ENCODE results near the gene ANKRD18A. TPM values are rescaled to one million over a fixed set of nuclear protein-coding genes. Genes with fewer than 3 reads are reported as not detected.

Gene ANKRD18A
- total and polyA plus RNA-seq, 2 of the 13 experiments (the other 11 are each of a cell fraction or from before 2014, with no cell fraction given), result 5.9 to 7.6 TPM

DNA sequence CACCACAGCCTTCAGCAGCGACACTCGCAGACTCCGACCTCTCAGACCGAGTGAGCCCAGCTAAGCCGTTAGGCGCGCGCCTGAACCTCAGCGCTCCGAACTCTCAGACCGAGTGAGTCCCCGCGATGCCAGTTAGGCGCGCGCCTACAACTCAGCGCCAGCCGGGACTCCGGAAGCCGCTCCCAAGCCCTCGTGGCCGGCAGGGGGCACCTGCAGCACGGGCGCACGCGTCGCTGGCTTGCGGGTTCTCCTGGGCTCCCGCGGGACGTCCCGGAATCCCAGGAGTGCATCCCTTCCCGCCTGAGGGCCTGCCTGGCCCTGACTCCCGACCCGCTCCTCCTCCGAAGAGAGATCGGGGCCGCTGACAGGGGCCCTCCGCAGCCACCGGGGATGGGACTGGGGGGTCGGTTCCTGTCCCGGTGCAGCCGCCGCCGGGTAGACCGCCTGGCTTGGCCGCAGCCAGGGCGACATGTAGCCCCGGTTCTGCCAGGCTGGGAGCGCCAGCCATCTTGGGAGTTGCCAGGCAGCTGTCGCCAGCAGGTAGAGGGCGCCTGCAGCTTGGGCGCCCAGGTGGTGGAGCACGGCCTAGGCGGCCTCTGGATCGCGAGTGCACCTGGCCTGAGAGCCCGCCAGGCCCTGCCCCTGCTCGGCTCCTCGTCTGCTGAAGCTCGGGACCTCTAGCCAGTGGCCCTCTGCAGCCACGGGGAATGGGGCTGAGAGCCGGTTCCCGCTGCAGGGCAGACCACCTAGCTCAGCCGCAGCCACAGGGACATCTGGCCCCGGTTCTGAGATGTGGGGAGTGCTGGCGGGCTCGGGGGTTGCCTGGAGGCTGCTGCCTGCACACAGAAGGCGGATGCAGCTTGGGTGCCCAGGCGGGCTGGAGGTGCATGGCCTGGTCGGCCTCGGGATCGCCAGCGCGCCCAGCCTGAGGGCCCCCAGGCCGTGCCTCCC, at the start of gene ANKRD18A (continued):
- TF ChIP-seq, protein P1, sequence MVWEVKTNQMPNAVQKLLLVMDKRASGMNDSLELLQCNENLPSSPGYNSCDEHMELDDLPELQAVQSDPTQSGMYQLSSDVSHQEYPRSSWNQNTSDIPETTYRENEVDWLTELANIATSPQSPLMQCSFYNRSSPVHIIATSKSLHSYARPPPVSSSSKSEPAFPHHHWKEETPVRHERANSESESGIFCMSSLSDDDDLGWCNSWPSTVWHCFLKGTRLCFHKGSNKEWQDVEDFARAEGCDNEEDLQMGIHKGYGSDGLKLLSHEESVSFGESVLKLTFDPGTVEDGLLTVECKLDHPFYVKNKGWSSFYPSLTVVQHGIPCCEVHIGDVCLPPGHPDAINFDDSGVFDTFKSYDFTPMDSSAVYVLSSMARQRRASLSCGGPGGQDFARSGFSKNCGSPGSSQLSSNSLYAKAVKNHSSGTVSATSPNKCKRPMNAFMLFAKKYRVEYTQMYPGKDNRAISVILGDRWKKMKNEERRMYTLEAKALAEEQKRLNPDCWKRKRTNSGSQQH (CRISPR knock-in tag; IDR thresholded peaks at IDR 0.05; ENCODE audit: low read depth), result no peak
- TF ChIP-seq SMAD9 (CRISPR knock-in tag; IDR thresholded peaks at IDR 0.05), result no peak
- TF ChIP-seq, protein P2, sequence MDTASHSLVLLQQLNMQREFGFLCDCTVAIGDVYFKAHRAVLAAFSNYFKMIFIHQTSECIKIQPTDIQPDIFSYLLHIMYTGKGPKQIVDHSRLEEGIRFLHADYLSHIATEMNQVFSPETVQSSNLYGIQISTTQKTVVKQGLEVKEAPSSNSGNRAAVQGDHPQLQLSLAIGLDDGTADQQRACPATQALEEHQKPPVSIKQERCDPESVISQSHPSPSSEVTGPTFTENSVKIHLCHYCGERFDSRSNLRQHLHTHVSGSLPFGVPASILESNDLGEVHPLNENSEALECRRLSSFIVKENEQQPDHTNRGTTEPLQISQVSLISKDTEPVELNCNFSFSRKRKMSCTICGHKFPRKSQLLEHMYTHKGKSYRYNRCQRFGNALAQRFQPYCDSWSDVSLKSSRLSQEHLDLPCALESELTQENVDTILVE (CRISPR knock-in tag; IDR thresholded peaks at IDR 0.05), result no peak
- TF ChIP-seq NCOA1 (CRISPR knock-in tag; IDR thresholded peaks at IDR 0.05), result peak; percentile 72; the same call in 1 of the 2 replicates
- no peak for TF ChIP-seq ZNF296 (CRISPR knock-in tag; conservative IDR thresholded peaks at IDR 0.05)
- TF ChIP-seq ARNT2 (CRISPR knock-in tag; IDR thresholded peaks at IDR 0.05; ENCODE audit: low read depth), result no peak; the same call in 1 of the 2 replicates
- TF ChIP-seq, protein P3, sequence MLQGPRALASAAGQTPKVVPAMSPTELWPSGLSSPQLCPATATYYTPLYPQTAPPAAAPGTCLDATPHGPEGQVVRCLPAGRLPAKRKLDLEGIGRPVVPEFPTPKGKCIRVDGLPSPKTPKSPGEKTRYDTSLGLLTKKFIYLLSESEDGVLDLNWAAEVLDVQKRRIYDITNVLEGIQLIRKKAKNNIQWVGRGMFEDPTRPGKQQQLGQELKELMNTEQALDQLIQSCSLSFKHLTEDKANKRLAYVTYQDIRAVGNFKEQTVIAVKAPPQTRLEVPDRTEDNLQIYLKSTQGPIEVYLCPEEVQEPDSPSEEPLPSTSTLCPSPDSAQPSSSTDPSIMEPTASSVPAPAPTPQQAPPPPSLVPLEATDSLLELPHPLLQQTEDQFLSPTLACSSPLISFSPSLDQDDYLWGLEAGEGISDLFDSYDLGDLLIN (CRISPR knock-in tag; IDR thresholded peaks at IDR 0.05; ENCODE audit: borderline replicate concordance), result no peak
- TF ChIP-seq, protein P4, sequence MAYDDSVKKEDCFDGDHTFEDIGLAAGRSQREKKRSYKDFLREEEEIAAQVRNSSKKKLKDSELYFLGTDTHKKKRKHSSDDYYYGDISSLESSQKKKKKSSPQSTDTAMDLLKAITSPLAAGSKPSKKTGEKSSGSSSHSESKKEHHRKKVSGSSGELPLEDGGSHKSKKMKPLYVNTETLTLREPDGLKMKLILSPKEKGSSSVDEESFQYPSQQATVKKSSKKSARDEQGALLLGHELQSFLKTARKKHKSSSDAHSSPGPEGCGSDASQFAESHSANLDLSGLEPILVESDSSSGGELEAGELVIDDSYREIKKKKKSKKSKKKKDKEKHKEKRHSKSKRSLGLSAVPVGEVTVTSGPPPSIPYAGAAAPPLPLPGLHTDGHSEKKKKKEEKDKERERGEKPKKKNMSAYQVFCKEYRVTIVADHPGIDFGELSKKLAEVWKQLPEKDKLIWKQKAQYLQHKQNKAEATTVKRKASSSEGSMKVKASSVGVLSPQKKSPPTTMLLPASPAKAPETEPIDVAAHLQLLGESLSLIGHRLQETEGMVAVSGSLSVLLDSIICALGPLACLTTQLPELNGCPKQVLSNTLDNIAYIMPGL (CRISPR knock-in tag; IDR thresholded peaks at IDR 0.05; ENCODE audit: borderline replicate concordance in 1 of 2, low read depth in 1 of 2), result peak; percentile 89 to 98
- TF ChIP-seq, protein P5, sequence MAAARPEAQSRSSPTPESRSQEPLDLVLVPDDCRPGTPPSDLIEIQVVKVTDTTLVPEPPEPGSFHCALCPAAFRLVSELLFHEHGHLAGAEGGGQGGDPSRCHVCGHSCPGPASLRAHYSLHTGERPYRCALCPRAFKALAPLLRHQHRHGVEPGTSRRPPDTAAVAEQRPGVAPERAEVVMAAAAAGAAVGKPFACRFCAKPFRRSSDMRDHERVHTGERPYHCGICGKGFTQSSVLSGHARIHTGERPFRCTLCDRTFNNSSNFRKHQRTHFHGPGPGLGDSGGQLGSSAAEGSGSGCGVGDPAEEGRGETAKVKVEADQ (CRISPR knock-in tag; IDR thresholded peaks at IDR 0.05; ENCODE audit: borderline replicate concordance), result peak; percentile 53; the same call in 1 of the 2 replicates
- TF ChIP-seq BCL6 (CRISPR knock-in tag; IDR thresholded peaks at IDR 0.05), result peak; percentile 71; the same call in 1 of the 2 replicates
- no peak; the same call in 1 of the 2 replicates for TF ChIP-seq MEIS2 (CRISPR knock-in tag; IDR thresholded peaks at IDR 0.05)
- TF ChIP-seq ZFYVE20 (CRISPR knock-in tag; IDR thresholded peaks at IDR 0.05; ENCODE audit: borderline replicate concordance, low read depth), result no peak
- TF ChIP-seq, protein P6, sequence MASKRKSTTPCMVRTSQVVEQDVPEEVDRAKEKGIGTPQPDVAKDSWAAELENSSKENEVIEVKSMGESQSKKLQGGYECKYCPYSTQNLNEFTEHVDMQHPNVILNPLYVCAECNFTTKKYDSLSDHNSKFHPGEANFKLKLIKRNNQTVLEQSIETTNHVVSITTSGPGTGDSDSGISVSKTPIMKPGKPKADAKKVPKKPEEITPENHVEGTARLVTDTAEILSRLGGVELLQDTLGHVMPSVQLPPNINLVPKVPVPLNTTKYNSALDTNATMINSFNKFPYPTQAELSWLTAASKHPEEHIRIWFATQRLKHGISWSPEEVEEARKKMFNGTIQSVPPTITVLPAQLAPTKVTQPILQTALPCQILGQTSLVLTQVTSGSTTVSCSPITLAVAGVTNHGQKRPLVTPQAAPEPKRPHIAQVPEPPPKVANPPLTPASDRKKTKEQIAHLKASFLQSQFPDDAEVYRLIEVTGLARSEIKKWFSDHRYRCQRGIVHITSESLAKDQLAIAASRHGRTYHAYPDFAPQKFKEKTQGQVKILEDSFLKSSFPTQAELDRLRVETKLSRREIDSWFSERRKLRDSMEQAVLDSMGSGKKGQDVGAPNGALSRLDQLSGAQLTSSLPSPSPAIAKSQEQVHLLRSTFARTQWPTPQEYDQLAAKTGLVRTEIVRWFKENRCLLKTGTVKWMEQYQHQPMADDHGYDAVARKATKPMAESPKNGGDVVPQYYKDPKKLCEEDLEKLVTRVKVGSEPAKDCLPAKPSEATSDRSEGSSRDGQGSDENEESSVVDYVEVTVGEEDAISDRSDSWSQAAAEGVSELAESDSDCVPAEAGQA (IDR thresholded peaks at IDR 0.05; ENCODE audit: low read depth), result 0 out of 2 replicates have a peak, but pooled peaks have one; percentile 36
- TF ChIP-seq, protein P6 (CRISPR knock-in tag; IDR thresholded peaks at IDR 0.05; ENCODE audit: borderline replicate concordance), result no peak
